Measurements from ENCODE around the gene TXN2. TPM values are rescaled to one million over a fixed set of nuclear protein-coding genes. Genes with fewer than 3 reads are reported as not detected.

Gene TXN2
- total RNA-seq, 1 experiment from 2014 or later = 58.6 TPM

DNA sequence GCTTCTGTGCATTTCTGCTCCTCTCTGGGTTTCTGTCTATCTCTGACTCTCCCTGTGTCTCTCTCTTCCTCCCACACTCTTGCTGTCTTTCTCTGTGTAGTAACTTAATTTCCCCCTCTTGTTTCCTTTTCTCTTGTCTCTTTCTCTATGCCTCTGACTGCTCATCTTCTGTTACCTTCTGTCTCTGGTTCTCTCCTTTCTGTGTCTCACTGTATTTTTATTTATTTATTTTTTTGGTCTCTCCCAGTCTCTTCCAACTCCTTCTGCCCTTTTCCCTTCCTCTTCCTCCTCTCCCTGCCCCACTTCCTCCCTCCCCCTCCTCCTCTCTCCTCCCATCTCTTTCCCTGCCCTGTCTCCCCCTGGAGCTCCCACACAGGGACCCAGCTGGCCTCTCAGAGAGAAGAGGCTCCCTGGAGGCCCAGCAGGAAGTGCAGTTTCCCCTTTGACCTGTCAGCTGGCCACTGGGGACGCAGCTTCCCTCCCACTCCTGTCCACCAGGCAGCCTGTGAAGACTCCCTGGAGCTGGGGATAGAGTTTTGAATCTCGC is 55.4 kb downstream of the TXN2 start:
- WGBS (ENCODE audit: extremely low coverage, insufficient read length, low lambda C conversion rate) = no CpG with 5 or more reads among the region's 2 CpGs
- no peak overlapping the region for H2AFZ ChIP-seq (ENCODE audit: low read length)
- no peak for DNase-seq

More for the DNA sequence above, 55.4 kb downstream of the TXN2 start:
- Mint-ChIP-seq H3K36me3 (ENCODE audit: insufficient read depth in 1 of 3, low read depth in 3 of 3) (no peaks in the 10 kb centered on the region), H3K27me3 (ENCODE audit: low read depth) (no peaks in the 10 kb centered on the region), H3K4me3 (peak overlapping the region in 1 of 2 experiments; percentile 50; a peak in 1 of 5 replicates), H3K9me3 (no peaks in the 10 kb centered on the region), H3K27ac (peak overlapping the region; percentile 53 to 90 (median 81); a peak in 4 of 7 replicates), H3K4me1 (peaks cover 11 to 23% of the 10 kb centered on the region in 2 experiments)
- H3K27ac ChIP-seq (ENCODE audit: insufficient read length, low read depth, low read length) = no peak overlapping the region
- H3K18ac ChIP-seq (ENCODE audit: insufficient read length, low read depth, low read length) = peak overlapping the region; percentile 40
- no peaks in the 10 kb centered on the region for H3K9me3 ChIP-seq (ENCODE audit: control insufficient read depth, low read depth, low read length)
- H3K4ac ChIP-seq (ENCODE audit: low read depth, low read length) = no peak overlapping the region
- H3K27me3 ChIP-seq (ENCODE audit: insufficient read depth, low read length) = no peaks in the 10 kb centered on the region
- H2BK120ac ChIP-seq (ENCODE audit: low read depth, low read length, poor library complexity, severe bottlenecking) = no peak overlapping the region
- no peak overlapping the region for H3K9ac ChIP-seq (ENCODE audit: extremely low read depth, insufficient read length, low read length)
- H2BK20ac ChIP-seq (ENCODE audit: low read depth, low read length, poor library complexity, severe bottlenecking) = no peak overlapping the region
- H2AK5ac ChIP-seq (ENCODE audit: insufficient read length, low read length) = no peak overlapping the region
- H3K4me2 ChIP-seq (ENCODE audit: insufficient read depth, insufficient read length, low read length) = no peak overlapping the region
- H3K23ac ChIP-seq (ENCODE audit: insufficient read length, low read depth, low read length) = no peak overlapping the region
- no peaks in the 10 kb centered on the region for H3K79me1 ChIP-seq (ENCODE audit: insufficient read depth, low read depth, low read length, poor library complexity, severe bottlenecking)
- no peak overlapping the region for H4K91ac ChIP-seq (ENCODE audit: insufficient read length, low read depth, low read length)
- no peak overlapping the region for H3T11ph ChIP-seq (ENCODE audit: low read length)
- no peak overlapping the region for H3K56ac ChIP-seq (ENCODE audit: insufficient read length, low read depth, low read length)
- no peaks in the 10 kb centered on the region for H3K23me2 ChIP-seq (ENCODE audit: insufficient read length, low read depth, low read length, poor library complexity, severe bottlenecking)
- no peak overlapping the region for H3K14ac ChIP-seq (ENCODE audit: insufficient read depth, low read length)
- no peaks in the 10 kb centered on the region for H3K4me1 ChIP-seq (ENCODE audit: insufficient read depth, low read length)
- TF ChIP-seq, protein P1, sequence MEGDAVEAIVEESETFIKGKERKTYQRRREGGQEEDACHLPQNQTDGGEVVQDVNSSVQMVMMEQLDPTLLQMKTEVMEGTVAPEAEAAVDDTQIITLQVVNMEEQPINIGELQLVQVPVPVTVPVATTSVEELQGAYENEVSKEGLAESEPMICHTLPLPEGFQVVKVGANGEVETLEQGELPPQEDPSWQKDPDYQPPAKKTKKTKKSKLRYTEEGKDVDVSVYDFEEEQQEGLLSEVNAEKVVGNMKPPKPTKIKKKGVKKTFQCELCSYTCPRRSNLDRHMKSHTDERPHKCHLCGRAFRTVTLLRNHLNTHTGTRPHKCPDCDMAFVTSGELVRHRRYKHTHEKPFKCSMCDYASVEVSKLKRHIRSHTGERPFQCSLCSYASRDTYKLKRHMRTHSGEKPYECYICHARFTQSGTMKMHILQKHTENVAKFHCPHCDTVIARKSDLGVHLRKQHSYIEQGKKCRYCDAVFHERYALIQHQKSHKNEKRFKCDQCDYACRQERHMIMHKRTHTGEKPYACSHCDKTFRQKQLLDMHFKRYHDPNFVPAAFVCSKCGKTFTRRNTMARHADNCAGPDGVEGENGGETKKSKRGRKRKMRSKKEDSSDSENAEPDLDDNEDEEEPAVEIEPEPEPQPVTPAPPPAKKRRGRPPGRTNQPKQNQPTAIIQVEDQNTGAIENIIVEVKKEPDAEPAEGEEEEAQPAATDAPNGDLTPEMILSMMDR (conservative IDR thresholded peaks at IDR 0.05) = no peak
- H4K8ac ChIP-seq (replicated peaks; ENCODE audit: insufficient read length, low read depth, low read length) = no peak overlapping the region
- no peak overlapping the region for H2BK12ac ChIP-seq (ENCODE audit: insufficient read length, low read depth, low read length)
- H2BK15ac ChIP-seq (ENCODE audit: low read depth, low read length) = no peak overlapping the region
- H4K5ac ChIP-seq (ENCODE audit: insufficient read length, low read depth, low read length) = no peak overlapping the region
- no peaks in the 10 kb centered on the region for H3K79me2 ChIP-seq (ENCODE audit: insufficient read depth, low read length)
- H2BK5ac ChIP-seq (ENCODE audit: insufficient read length, low read length) = no peak overlapping the region
- H4K20me1 ChIP-seq (ENCODE audit: control insufficient read depth, insufficient read depth, insufficient read length) = no peaks in the 10 kb centered on the region
